GM23248 (cell line): Measurements from ENCODE around the gene NAE1. TPM values are rescaled to one million over a fixed set of nuclear protein-coding genes. Genes with fewer than 3 reads are reported as not detected.

Experiments
- DNase-seq: peaks from one replicate; pipeline ENCODE4 v3.0.0-alpha.2; 2015
- H2AFZ ChIP-seq: fragments of 200-600 bp; sonication (generic); 2 replicates; pipeline ENCODE4 v1.6.1; 2016; ENCODE audit warnings: antibody characterized with exemption
- H3F3A ChIP-seq: fragments of 200-600 bp; sonication (generic); 2 replicates; pipeline ENCODE4 v1.6.1; 2016; ENCODE audit warnings: mild to moderate bottlenecking, antibody characterized with exemption, mixed run types; ENCODE audit not compliant: insufficient read depth
- H3K27ac ChIP-seq: fragments of 200-600 bp; sonication (generic); 2 replicates; pipeline ENCODE4 v1.5.1; 2016; ENCODE audit warnings: mild to moderate bottlenecking
- H3K27me3 ChIP-seq: fragments of 200-600 bp; sonication (generic); replicated peaks from 2 replicates; pipeline ENCODE4 v1.6.1; 2016; ENCODE audit warnings: mild to moderate bottlenecking; ENCODE audit not compliant: insufficient read depth
- H3K36me3 ChIP-seq: fragments of 200-600 bp; sonication (generic); 2 replicates; pipeline ENCODE4 v1.6.1; 2016; ENCODE audit warnings: low read depth, mild to moderate bottlenecking
- H3K4me1 ChIP-seq: fragments of 200-600 bp; sonication (generic); 2 replicates; pipeline ENCODE4 v1.6.1; 2016; ENCODE audit warnings: mild to moderate bottlenecking; ENCODE audit not compliant: insufficient read depth
- H3K4me2 ChIP-seq: fragments of 200-600 bp; sonication (generic); one replicate; pipeline ENCODE4 v1.6.1; 2016; ENCODE audit warnings: mild to moderate bottlenecking; ENCODE audit not compliant: unreplicated experiment
- H3K4me3 ChIP-seq: fragments of 200-600 bp; sonication (generic); 2 replicates; pipeline ENCODE4 v1.5.1; 2016; ENCODE audit warnings: mild to moderate bottlenecking
- H3K79me2 ChIP-seq: fragments of 200-600 bp; sonication (generic); 2 replicates; pipeline ENCODE4 v1.6.1; 2016; ENCODE audit warnings: mild to moderate bottlenecking; ENCODE audit not compliant: insufficient read depth
- H3K9ac ChIP-seq: fragments of 200-600 bp; sonication (generic); 2 replicates; pipeline ENCODE4 v1.6.1; 2016; ENCODE audit warnings: mild to moderate bottlenecking
- H3K9me2 ChIP-seq: fragments of 200-600 bp; sonication (generic); 2 replicates; pipeline ENCODE4 v1.6.1; 2016; ENCODE audit warnings: mixed run types, mild to moderate bottlenecking, moderate library complexity; ENCODE audit not compliant: insufficient read depth
- H3K9me3 ChIP-seq: fragments of 200-600 bp; sonication (generic); one replicate; pipeline ENCODE4 v1.6.1; 2017; ENCODE audit warnings: low read depth
- H4K20me1 ChIP-seq: fragments of 200-600 bp; sonication (generic); 2 replicates; pipeline ENCODE4 v1.6.0; 2016; ENCODE audit not compliant: insufficient read depth
- EZH2 ChIP-seq: fragments of 200-600 bp; sonication (generic); IDR thresholded peaks from 2 replicates; pipeline ENCODE4 v1.6.1; 2018; ENCODE audit warnings: antibody characterized with exemption, mild to moderate bottlenecking; ENCODE audit not compliant: insufficient read depth, poor library complexity, severe bottlenecking
- EZH2phosphoT487 ChIP-seq: fragments of 200-600 bp; sonication (generic); IDR thresholded peaks from 2 replicates; pipeline ENCODE4 v1.6.1; 2018; ENCODE audit warnings: antibody characterized with exemption, moderate library complexity, mild to moderate bottlenecking, low read depth; ENCODE audit not compliant: insufficient read depth
- WGBS, 2 experiments: methylation state at CpG; one replicate each; pipeline ENCODE4 v1.1.6; 2015 to 2017; ENCODE audit warnings: low lambda C conversion rate in 2 of 2, low coverage in 1 of 2; ENCODE audit errors: missing lambda C conversion rate in 2 of 2; 5-methylcytosine and 5-hydroxymethylcytosine counted together
- in situ Hi-C: fragments of 300-500 bp; cut with MboI; formaldehyde crosslinking; loops from 2 replicates; pipeline ENCODE4 v1.15.0; 2020
- polyA plus RNA-seq: library from polyadenylated mRNA; unstranded; fragments of >200 nt; fragmentation: Nextera tagmentation; extraction: Ambion mirVana; gene quantifications from 2 replicates; pipeline ENCODE4 v1.2.1, GENCODE V29; 2016
- total RNA-seq: library from RNA; depleted of rRNA; stranded (reverse); fragments of >200 nt; shearing (Covaris generic); gene quantifications from 2 replicates; pipeline ENCODE4 v1.2.3, GENCODE V29; 2014

Gene NAE1
- total and polyA plus RNA-seq, 2 experiments from 2014 or later = 90.1 to 92.5 TPM

DNA sequence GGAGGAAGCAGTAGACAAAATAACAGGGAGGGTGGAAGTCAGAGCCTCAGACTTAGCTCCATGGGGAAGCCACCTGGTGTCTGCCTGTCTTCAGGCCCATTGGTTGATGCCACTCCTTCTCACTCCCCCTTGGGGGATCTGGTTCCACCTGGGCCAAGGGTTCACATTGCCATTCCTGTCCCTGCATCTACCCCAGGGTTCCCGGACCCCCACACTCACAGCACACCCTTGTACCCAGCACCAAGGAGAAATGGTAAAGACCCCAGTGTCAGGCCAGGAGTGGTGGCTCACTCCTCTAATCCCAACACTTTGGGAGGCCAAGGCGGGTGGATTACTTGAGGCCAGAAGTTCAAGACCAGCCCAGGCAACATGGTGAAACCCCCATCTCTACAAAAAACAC is 12.4 kb upstream of the NAE1 start:
- Histone ChIP-seq H2AFZ (no peak overlapping the region), H3K9ac (no peak overlapping the region), H3K4me2 (no peak overlapping the region), H3K79me2 (no peaks in the 10 kb centered on the region), H3K9me2 (no peaks in the 10 kb centered on the region), H3F3A (no peaks in the 10 kb centered on the region), H3K27me3 (peaks cover 45% of the 10 kb centered on the region), H3K27ac (no peak overlapping the region), H4K20me1 (no peaks in the 10 kb centered on the region), H3K4me3 (no peak overlapping the region), H3K36me3 (no peaks in the 10 kb centered on the region), H3K9me3 (no peaks in the 10 kb centered on the region), H3K4me1 (no peaks in the 10 kb centered on the region)
- TF ChIP-seq EZH2phosphoT487 = no peak
- TF ChIP-seq EZH2 = no peak
- DNase-seq = no peak
- in situ Hi-C loops = no loop called here
- WGBS, 2 experiments = 86 to 91% methylated on average over 2 of the region's 2 CpGs

DNA sequence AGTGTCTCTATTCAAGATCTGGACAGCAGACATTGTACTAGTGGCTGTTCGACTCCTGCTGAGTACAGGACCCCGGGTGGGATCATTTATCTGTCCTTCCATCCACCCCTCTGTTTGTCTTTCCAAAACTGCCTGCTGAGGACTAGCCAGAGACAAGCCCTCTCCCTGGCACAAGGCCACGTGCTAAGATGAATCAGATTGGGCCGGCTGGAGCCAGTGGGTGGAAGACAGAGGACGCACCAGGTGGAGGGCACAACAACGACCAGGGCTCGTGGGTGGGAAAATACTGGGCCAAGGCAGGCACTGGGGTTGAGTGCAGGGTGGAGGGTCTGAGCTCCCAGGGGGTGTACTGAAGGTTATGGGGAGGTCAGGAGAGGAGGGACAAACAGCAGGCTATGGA is 12.0 kb upstream of the NAE1 start:
- H3K27ac ChIP-seq = no peak overlapping the region
- H2AFZ ChIP-seq = no peak overlapping the region
- H3K4me3 ChIP-seq = no peak overlapping the region
- H3K4me1 ChIP-seq = no peaks in the 10 kb centered on the region
- no peaks in the 10 kb centered on the region for H3K79me2 ChIP-seq
- H3K9me2 ChIP-seq = no peaks in the 10 kb centered on the region
- H3K9me3 ChIP-seq = no peaks in the 10 kb centered on the region
- in situ Hi-C loops = no loop called here
- no peak for TF ChIP-seq EZH2phosphoT487
- no peak for TF ChIP-seq EZH2
- peak; percentile 55 for DNase-seq
- no peak overlapping the region for H3K4me2 ChIP-seq
- whole genome bisulfite sequencing, 2 experiments = 61 to 66% methylated on average over 7 of the region's 7 CpGs
- H3K27me3 ChIP-seq = peaks cover 44% of the 10 kb centered on the region
- H3F3A ChIP-seq = no peaks in the 10 kb centered on the region
- no peaks in the 10 kb centered on the region for H3K36me3 ChIP-seq
- no peaks in the 10 kb centered on the region for H4K20me1 ChIP-seq
- H3K9ac ChIP-seq = no peak overlapping the region

DNA sequence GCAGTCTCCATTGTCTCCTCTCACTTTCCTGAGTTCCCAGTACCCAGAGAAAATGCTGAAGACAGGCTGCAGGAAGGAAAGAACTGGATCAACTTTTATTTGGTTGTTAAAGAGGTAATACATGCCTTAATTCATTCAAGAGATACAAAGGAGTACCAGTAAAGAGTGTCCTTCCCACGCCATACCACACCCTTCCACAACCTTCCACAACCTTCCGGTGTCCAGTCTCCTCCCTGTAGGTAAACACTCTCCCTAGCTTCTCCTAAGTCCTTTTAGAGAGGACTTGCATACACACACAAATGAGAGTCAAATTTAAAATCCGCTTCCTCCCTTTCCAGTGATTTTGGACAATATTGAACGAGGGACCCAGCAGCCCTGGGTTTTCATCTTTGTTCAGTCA is 10.6 kb upstream of the NAE1 start:
- peaks cover 41% of the 10 kb centered on the region for H3K27me3 ChIP-seq
- H4K20me1 ChIP-seq = no peaks in the 10 kb centered on the region
- no peak overlapping the region for H3K9ac ChIP-seq
- H3K4me2 ChIP-seq = no peak overlapping the region
- H3K4me3 ChIP-seq = no peak overlapping the region
- no peaks in the 10 kb centered on the region for H3F3A ChIP-seq
- DNase-seq = no peak
- in situ Hi-C loops = no loop called here
- H2AFZ ChIP-seq = no peak overlapping the region
- no peak overlapping the region for H3K27ac ChIP-seq
- no peak for TF ChIP-seq EZH2phosphoT487
- no peak for TF ChIP-seq EZH2
- no peaks in the 10 kb centered on the region for H3K9me3 ChIP-seq
- H3K79me2 ChIP-seq = no peaks in the 10 kb centered on the region
- H3K9me2 ChIP-seq = no peaks in the 10 kb centered on the region
- WGBS, 2 experiments = 80 to 83% methylated on average over 4 of the region's 4 CpGs
- no peaks in the 10 kb centered on the region for H3K36me3 ChIP-seq
- no peaks in the 10 kb centered on the region for H3K4me1 ChIP-seq

DNA sequence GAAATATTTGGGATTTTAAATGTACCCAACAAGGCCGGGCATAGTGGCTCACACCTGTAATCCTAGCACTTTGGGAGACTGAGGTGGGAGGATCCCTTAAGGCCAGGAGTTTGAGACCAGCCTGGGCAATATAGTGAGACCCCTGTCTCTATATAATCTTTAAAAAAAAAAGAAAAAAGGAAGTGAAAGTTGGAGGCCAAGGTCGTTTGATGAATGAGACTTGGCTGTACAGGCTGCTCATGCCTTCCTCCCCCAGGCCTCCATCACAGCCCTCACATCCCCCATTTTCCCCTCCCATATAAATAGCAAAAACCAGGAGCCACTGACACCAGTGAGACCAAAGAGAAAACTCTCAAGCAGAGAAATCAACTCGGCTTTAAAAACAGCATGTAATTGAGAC is 10.1 kb upstream of the NAE1 start:
- in situ Hi-C loops = no loop called here
- Histone ChIP-seq H4K20me1 (no peaks in the 10 kb centered on the region), H3K4me2 (no peak overlapping the region), H3K9ac (no peak overlapping the region), H2AFZ (no peak overlapping the region), H3F3A (no peaks in the 10 kb centered on the region), H3K9me3 (no peaks in the 10 kb centered on the region), H3K36me3 (no peaks in the 10 kb centered on the region), H3K9me2 (no peaks in the 10 kb centered on the region), H3K4me3 (no peak overlapping the region), H3K27me3 (peaks cover 40% of the 10 kb centered on the region), H3K27ac (no peak overlapping the region), H3K4me1 (no peaks in the 10 kb centered on the region), H3K79me2 (no peaks in the 10 kb centered on the region)
- WGBS, 2 experiments = 41 to 48% methylated on average over 3 of the region's 3 CpGs
- TF ChIP-seq EZH2phosphoT487 (no peak), EZH2 (no peak)
- no peak for DNase-seq

DNA sequence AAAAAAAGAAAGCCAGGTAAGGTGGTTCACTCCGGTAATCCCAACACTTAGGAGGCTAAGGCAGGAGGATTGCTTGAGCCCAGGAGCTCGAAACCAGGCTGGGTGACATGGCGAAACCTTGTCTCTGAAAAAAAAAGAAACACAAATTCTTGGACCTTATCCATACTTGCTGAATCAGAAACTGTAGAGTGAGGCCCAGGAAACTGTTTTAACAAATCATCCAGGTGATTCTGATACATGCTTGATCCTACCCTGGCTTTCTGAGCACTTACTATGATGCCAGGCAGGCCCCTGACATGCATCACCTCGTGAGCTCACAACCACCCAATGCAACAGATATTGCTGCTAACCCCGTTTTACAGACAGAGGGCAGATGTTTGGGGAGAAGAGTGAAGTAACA is 4.0 kb upstream of the NAE1 start:
- Histone ChIP-seq H2AFZ (no peak overlapping the region), H3K9me3 (no peaks in the 10 kb centered on the region)
- 82% methylated on average over 5 of the region's 5 CpGs for WGBS, 2 experiments

More for the DNA sequence above, 4.0 kb upstream of the NAE1 start:
- 0 out of 2 replicates have a peak, but pooled peaks cover 15% of the 10 kb centered on the region for H3K27me3 ChIP-seq
- DNase-seq = no peak
- peaks cover 6% of the 10 kb centered on the region for H3K79me2 ChIP-seq
- no peaks in the 10 kb centered on the region for H3K9me2 ChIP-seq
- H3K36me3 ChIP-seq = no peaks in the 10 kb centered on the region
- H3K4me1 ChIP-seq = peaks cover 12% of the 10 kb centered on the region
- no peaks in the 10 kb centered on the region for H4K20me1 ChIP-seq
- H3K27ac ChIP-seq = no peak overlapping the region
- in situ Hi-C loops = no loop called here
- TF ChIP-seq EZH2 (no peak), EZH2phosphoT487 (no peak)
- H3K4me3 ChIP-seq = no peak overlapping the region
- no peak overlapping the region for H3K9ac ChIP-seq
- H3F3A ChIP-seq = no peaks in the 10 kb centered on the region; the same call in 1 of the 2 replicates
- no peak overlapping the region for H3K4me2 ChIP-seq
